ENCODE measurements around the gene RGS9.
"Not testable (repeated sequence)": the region's sequence is repeated elsewhere in the genome, so short reads cannot be mapped to it uniquely, and the experiment has no call there.

The RGS9 gene

DNA sequence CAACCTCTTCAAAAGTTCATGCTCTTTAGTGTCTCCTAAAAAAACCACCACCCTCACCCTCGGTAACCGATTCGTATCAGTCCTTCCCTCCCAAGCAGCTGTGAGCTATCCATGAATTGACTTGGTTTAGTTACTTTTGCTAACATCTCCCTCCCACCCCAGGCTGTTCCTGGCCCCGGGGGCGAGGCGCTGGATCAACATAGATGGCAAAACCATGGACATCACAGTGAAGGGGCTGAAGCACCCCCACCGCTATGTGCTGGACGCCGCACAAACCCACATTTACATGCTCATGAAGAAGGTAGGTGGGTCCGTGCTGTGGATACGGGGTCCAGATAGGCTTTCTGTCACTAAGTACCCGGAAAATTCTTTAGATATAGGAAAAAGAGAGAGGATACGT is 66.8 kb downstream of the RGS9 start:
- Histone ChIP-seq H3K4me3 (replicated peaks; ENCODE audit: insufficient read depth, low read length) (no peak overlapping the region), H3K27me3 (ENCODE audit: insufficient read depth, poor library complexity, severe bottlenecking) (no peaks in the 10 kb centered on the region), H3K27ac (replicated peaks) (no peak overlapping the region)
- no peak for DNase-seq (ENCODE audit: low read depth in 1 of 2, low spot score in 1 of 2)
- TF ChIP-seq POLR2AphosphoS5 (IDR thresholded peaks at IDR 0.05; ENCODE audit: low read depth) (no peak), GABPA (IDR thresholded peaks at IDR 0.05; ENCODE audit: low read depth) (no peak), SPI1 (IDR thresholded peaks at IDR 0.05; ENCODE audit: borderline replicate concordance, low read depth) (no peak)
- TF ChIP-seq, protein P1, sequence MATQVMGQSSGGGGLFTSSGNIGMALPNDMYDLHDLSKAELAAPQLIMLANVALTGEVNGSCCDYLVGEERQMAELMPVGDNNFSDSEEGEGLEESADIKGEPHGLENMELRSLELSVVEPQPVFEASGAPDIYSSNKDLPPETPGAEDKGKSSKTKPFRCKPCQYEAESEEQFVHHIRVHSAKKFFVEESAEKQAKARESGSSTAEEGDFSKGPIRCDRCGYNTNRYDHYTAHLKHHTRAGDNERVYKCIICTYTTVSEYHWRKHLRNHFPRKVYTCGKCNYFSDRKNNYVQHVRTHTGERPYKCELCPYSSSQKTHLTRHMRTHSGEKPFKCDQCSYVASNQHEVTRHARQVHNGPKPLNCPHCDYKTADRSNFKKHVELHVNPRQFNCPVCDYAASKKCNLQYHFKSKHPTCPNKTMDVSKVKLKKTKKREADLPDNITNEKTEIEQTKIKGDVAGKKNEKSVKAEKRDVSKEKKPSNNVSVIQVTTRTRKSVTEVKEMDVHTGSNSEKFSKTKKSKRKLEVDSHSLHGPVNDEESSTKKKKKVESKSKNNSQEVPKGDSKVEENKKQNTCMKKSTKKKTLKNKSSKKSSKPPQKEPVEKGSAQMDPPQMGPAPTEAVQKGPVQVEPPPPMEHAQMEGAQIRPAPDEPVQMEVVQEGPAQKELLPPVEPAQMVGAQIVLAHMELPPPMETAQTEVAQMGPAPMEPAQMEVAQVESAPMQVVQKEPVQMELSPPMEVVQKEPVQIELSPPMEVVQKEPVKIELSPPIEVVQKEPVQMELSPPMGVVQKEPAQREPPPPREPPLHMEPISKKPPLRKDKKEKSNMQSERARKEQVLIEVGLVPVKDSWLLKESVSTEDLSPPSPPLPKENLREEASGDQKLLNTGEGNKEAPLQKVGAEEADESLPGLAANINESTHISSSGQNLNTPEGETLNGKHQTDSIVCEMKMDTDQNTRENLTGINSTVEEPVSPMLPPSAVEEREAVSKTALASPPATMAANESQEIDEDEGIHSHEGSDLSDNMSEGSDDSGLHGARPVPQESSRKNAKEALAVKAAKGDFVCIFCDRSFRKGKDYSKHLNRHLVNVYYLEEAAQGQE (IDR thresholded peaks at IDR 0.05; ENCODE audit: insufficient replicate concordance, low read depth) = no peak
- TF ChIP-seq, protein P2, sequence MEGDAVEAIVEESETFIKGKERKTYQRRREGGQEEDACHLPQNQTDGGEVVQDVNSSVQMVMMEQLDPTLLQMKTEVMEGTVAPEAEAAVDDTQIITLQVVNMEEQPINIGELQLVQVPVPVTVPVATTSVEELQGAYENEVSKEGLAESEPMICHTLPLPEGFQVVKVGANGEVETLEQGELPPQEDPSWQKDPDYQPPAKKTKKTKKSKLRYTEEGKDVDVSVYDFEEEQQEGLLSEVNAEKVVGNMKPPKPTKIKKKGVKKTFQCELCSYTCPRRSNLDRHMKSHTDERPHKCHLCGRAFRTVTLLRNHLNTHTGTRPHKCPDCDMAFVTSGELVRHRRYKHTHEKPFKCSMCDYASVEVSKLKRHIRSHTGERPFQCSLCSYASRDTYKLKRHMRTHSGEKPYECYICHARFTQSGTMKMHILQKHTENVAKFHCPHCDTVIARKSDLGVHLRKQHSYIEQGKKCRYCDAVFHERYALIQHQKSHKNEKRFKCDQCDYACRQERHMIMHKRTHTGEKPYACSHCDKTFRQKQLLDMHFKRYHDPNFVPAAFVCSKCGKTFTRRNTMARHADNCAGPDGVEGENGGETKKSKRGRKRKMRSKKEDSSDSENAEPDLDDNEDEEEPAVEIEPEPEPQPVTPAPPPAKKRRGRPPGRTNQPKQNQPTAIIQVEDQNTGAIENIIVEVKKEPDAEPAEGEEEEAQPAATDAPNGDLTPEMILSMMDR (IDR thresholded peaks at IDR 0.05; ENCODE audit: insufficient read depth, low read length) = no peak

DNA sequence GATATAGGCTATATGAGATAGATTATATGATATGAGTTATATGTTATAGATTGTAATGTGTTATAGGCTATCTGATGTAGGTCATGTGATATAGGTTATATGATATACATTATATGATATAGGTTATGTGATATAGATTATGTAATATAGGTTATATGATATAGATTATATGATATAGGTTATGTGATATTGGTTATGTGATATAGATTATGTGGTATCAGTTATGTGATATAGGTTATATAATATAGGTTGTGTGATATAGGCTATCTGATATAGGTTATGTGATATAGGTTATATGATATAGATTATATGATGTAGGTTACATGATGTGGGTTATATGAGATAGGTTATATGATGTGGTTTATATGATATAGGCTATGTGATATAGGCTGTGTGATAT is 68.5 kb downstream of the RGS9 start:
- TF ChIP-seq SPI1 (IDR thresholded peaks at IDR 0.05; ENCODE audit: borderline replicate concordance, low read depth) (no peak), GABPA (IDR thresholded peaks at IDR 0.05; ENCODE audit: low read depth) (no peak), POLR2AphosphoS5 (IDR thresholded peaks at IDR 0.05; ENCODE audit: low read depth) (no peak)
- TF ChIP-seq, protein P1 (IDR thresholded peaks at IDR 0.05; ENCODE audit: insufficient replicate concordance, low read depth) = no peak
- TF ChIP-seq, protein P2 (IDR thresholded peaks at IDR 0.05; ENCODE audit: insufficient read depth, low read length) = no peak
- Histone ChIP-seq H3K27me3 (ENCODE audit: insufficient read depth, poor library complexity, severe bottlenecking) (no peaks in the 10 kb centered on the region), H3K4me3 (replicated peaks; ENCODE audit: insufficient read depth, low read length) (no peak overlapping the region), H3K27ac (replicated peaks) (no peak overlapping the region)
- DNase-seq (ENCODE audit: low read depth in 1 of 2, low spot score in 1 of 2) = no peak

DNA sequence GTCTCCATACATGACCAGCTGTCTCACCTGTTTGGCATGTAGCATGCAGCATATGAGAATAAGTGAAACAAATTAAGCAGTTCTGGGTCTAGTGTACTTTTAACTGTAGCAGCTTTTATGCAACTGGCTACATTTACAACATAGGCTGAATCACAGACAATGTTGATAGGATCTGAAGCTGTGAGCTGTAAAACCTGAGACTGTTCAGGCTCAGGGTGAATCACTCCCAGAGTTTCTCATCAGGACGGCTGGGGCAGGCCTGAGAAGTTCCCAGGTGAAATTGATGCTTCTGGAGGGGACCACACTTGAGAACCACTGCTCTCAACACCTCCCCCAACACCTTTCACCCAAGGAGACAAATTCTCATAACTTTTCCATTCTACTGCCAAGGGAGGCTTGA is 70.3 kb downstream of the RGS9 start:
- not testable (repeated sequence) for H3K4me3 ChIP-seq (replicated peaks; ENCODE audit: insufficient read depth, low read length); DNase-seq (ENCODE audit: low read depth in 1 of 2, low spot score in 1 of 2); H3K27ac ChIP-seq (replicated peaks); H3K27me3 ChIP-seq (ENCODE audit: insufficient read depth, poor library complexity, severe bottlenecking)

DNA sequence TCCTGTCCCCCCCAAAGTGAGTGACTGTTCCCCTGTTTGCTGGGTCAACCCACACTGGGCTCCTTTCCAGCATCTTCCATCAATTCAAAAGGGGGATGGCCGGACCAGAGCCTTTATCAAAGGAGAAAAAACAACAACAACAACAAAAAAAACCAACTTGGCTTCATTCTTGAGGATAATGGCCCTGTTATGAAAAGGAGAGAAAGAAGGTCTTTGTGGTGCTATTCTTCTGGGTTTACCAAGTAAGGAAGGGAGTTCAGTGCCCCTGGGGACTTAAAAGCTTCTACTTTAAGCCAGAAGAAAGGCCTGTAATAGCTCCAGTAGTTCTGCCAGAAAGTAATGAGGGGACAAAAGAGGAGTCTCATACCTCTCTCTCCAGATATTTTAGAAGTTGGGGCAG is 71.5 kb downstream of the RGS9 start:
- TF ChIP-seq, protein P1 (IDR thresholded peaks at IDR 0.05; ENCODE audit: insufficient replicate concordance, low read depth) = no peak
- TF ChIP-seq GABPA (IDR thresholded peaks at IDR 0.05; ENCODE audit: low read depth) = no peak
- TF ChIP-seq, protein P2 (IDR thresholded peaks at IDR 0.05; ENCODE audit: insufficient read depth, low read length) = no peak
- TF ChIP-seq POLR2AphosphoS5 (IDR thresholded peaks at IDR 0.05; ENCODE audit: low read depth) = no peak
- no peak for TF ChIP-seq SPI1 (IDR thresholded peaks at IDR 0.05; ENCODE audit: borderline replicate concordance, low read depth)

More for the DNA sequence above, 71.5 kb downstream of the RGS9 start:
- Histone ChIP-seq H3K4me3 (replicated peaks; ENCODE audit: insufficient read depth, low read length) (no peak overlapping the region), H3K27ac (replicated peaks) (no peak overlapping the region), H3K27me3 (ENCODE audit: insufficient read depth, poor library complexity, severe bottlenecking) (peaks cover 2% of the 10 kb centered on the region)
- DNase-seq (ENCODE audit: low read depth in 1 of 2, low spot score in 1 of 2) = no peak

Measured in HL-60 (cell line).